Right atrium auricular region (tissue), 2 donors: ENCODE results near the gene ACTR10. TPM values are rescaled to one million over a fixed set of nuclear protein-coding genes. Genes with fewer than 3 reads are reported as not detected.

Experiments used
- DNase-seq: peaks from one replicate; pipeline ENCODE4 v3.0.0-alpha.2; 2019; ENCODE audit warnings: low spot score
- H3K27ac ChIP-seq, 2 donors: fragments of 200-600 bp; sonication (generic); 1 replicate in 1 of 2; 2 replicates in 1 of 2; pipeline ENCODE4 v1.5.1; 2016 to 2019
- H3K27me3 ChIP-seq, 2 donors: fragments of 200-600 bp; sonication (generic); one replicate each; pipeline versions ENCODE4 v1.5.1 to v1.6.0; 2017 to 2019
- H3K36me3 ChIP-seq: fragments of 200-600 bp; sonication (generic); one replicate; pipeline ENCODE4 v1.5.1; 2016
- H3K4me1 ChIP-seq, 2 donors: fragments of 200-600 bp; sonication (generic); one replicate each; pipeline versions ENCODE4 v1.5.1 to v1.6.0; 2017 to 2019
- H3K4me3 ChIP-seq, 2 donors: fragments of 200-600 bp; sonication (generic); 1 replicate in 1 of 2; 2 replicates in 1 of 2; pipeline ENCODE4 v1.5.1; 2017 to 2019; ENCODE audit warnings: mild to moderate bottlenecking in 1 of 2, moderate library complexity in 1 of 2
- H3K9me3 ChIP-seq, 2 donors: fragments of 200-600 bp; sonication (generic); one replicate each; pipeline ENCODE4 v1.5.1; 2019
- CTCF ChIP-seq, 2 donors: fragments of 200-600 bp; sonication (generic); IDR thresholded peaks; one replicate each; pipeline ENCODE4 v1.5.1; 2019; ENCODE audit warnings: antibody characterized with exemption in 2 of 2
- total RNA-seq, 2 donors: library from RNA; depleted of rRNA; stranded (reverse); fragments of >200 nt; gene quantifications; one replicate each; pipeline ENCODE4 v1.1.0, GENCODE V29; 2016

ACTR10 gene
- total RNA-seq, 2 donors from 2014 or later, result 55.3 to 109 TPM

DNA sequence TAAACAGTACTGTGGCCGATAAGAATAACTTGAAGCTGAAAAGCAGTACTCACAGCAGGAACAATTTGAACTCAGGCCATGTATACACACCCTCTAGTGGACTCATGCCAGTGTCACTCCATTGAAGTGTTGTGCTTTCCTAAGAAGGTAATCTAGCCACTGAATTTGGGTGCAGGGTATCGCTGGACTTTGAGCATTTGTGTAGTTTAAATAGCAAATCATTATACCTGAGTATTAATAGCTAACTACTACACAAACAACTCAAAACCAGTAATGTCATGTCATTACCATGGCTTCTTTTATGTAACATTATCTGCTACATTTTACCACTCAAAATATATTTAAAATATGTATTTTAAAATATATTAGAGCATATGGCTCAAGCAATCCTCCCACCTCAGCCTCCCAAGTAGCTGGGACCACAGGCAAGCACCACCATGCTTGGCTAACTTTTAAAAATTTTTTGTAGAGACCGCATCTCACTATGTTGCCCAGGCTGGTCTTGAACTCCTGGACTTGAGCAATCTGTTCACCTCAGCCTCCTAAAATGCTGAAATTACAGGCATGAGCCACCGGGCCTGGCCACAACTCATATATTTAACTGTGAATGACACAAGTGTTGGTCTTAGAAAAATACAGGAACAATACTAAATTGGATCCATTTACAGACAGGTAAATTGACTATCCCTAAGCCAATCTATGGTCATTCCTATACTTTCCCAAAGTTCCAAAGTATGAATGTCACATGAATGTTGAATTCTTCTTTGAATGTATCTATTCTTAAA is 72.8 kb downstream of the ACTR10 start:
- H3K27me3 ChIP-seq, result no peaks in the 10 kb centered on the region
- no peak for DNase-seq
- H3K36me3 ChIP-seq, result peaks cover 66% of the 10 kb centered on the region
- no peak overlapping the region for H3K4me3 ChIP-seq
- peaks cover 0 to 49% of the 10 kb centered on the region in 2 donors for H3K4me1 ChIP-seq
- peak in 1 of 2 donors; percentile 26 for TF ChIP-seq CTCF (IDR thresholded peaks at IDR 0.05)
- peak overlapping the region; percentile 64 to 77 for H3K27ac ChIP-seq
- no peaks in the 10 kb centered on the region for H3K9me3 ChIP-seq

- Histone ChIP-seq H3K9me3 (no peaks in the 10 kb centered on the region), H3K27me3 (no peaks in the 10 kb centered on the region), H3K4me3 (no peak overlapping the region), H3K4me1 (peaks cover 0 to 49% of the 10 kb centered on the region in 2 donors), H3K27ac (peak overlapping the region in 1 of 2 donors; percentile 77), H3K36me3 (peaks cover 52% of the 10 kb centered on the region)
- TF ChIP-seq CTCF (IDR thresholded peaks at IDR 0.05), result no peak
- no peak for DNase-seq
These were observed 74.9 kb downstream of the ACTR10 start for GRCh38 chr14:58274881-58275280.

DNA sequence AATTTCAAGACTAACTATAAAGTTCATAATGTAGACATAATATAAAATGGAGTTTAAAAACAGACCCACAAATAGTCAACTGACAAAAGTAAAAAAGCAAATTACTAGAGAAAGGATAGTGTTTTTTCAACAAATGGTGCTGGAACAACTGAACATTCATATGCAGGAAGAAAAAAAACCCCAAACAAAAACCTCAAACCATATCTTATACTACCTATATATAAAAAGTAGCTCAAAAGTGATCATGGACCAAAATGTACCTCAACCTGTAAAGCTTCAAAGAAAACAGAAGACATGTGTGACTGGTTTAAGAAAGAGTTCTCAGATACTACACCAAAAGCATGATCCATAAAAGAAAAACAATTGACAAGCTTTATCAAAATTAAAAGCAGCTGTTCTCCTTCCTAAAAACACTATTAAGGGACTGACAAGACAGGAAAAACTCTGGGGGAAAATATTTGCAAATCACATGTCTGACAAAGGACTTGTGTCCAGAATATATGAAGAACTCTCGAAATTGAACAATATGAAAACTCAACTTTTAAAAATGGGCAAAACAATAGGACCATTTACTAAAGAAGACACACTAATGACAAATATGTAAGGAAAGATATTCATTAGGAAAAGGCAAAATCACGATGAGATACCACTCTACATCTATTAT is 75.7 kb downstream of the ACTR10 start:
- Histone ChIP-seq H3K27me3 (no peaks in the 10 kb centered on the region), H3K4me3 (no peak overlapping the region), H3K9me3 (no peaks in the 10 kb centered on the region), H3K36me3 (peaks cover 44% of the 10 kb centered on the region), H3K4me1 (peaks cover 0 to 51% of the 10 kb centered on the region in 2 donors), H3K27ac (peak overlapping the region in 1 of 2 donors; percentile 77)
- TF ChIP-seq CTCF (IDR thresholded peaks at IDR 0.05), result no peak
- DNase-seq, result no peak

DNA sequence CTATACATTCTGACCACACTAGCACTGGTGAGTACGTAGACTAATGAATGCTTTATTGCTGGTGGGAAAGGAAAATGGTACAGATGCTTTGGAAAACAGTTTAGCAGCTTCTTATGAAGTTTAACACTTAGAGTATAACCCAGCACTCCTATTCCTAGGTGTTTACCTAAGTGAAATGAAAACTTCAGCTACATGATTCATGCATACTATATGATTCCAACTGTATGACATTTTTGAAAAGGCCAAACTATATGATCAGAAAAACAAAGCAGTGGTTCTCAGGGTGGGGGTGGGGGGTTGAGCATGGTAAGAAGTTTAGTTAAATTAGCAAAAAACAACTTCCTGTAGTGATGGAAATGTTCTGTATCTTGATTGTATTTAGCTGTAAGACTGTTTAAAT is 76.3 kb downstream of the ACTR10 start:
- Histone ChIP-seq H3K27ac (no peak overlapping the region), H3K4me3 (no peak overlapping the region), H3K9me3 (no peaks in the 10 kb centered on the region), H3K36me3 (peaks cover 41% of the 10 kb centered on the region), H3K27me3 (no peaks in the 10 kb centered on the region), H3K4me1 (peaks cover 0 to 53% of the 10 kb centered on the region in 2 donors)
- no peak for TF ChIP-seq CTCF (IDR thresholded peaks at IDR 0.05)
- DNase-seq, result no peak

DNA sequence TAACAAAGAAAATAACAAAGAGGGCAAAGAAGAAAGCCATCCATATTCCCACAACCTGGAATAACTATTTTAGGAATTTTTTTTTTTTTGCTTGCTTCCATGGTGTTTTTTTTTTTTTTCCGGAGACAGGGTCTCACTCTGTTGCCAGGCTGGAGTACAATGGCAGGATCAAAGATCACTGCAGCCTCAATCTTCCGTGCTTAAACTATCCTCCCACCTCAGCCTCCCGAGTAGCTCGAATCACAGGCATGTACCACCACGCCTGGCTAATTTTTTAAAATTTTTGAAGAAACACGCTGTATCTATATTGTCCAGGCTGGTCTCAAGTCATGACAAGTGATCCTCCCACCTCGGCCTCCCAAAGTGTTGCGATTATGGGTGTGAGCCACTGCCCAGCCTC is 78.2 kb downstream of the ACTR10 start:
- DNase-seq, result no peak
- H3K27ac ChIP-seq, result no peak overlapping the region
- no peaks in the 10 kb centered on the region for H3K27me3 ChIP-seq
- TF ChIP-seq CTCF (IDR thresholded peaks at IDR 0.05), result no peak
- H3K4me1 ChIP-seq, result peaks cover 0 to 54% of the 10 kb centered on the region in 2 donors
- H3K9me3 ChIP-seq, result no peaks in the 10 kb centered on the region
- no peak overlapping the region for H3K4me3 ChIP-seq
- H3K36me3 ChIP-seq, result peaks cover 26% of the 10 kb centered on the region
